Fibroblast of peridontal ligament (primary cell): ENCODE measurements around the gene TYW1B.
"Not testable (repeated sequence)": the region's sequence is repeated elsewhere in the genome, so short reads cannot be mapped to it uniquely, and the experiment has no call there.

Experiments
- DNase-seq: peaks from one replicate; pipeline ENCODE4 v3.0.0-alpha.2; 2010; ENCODE audit errors: extremely low read depth

Gene TYW1B

DNA sequence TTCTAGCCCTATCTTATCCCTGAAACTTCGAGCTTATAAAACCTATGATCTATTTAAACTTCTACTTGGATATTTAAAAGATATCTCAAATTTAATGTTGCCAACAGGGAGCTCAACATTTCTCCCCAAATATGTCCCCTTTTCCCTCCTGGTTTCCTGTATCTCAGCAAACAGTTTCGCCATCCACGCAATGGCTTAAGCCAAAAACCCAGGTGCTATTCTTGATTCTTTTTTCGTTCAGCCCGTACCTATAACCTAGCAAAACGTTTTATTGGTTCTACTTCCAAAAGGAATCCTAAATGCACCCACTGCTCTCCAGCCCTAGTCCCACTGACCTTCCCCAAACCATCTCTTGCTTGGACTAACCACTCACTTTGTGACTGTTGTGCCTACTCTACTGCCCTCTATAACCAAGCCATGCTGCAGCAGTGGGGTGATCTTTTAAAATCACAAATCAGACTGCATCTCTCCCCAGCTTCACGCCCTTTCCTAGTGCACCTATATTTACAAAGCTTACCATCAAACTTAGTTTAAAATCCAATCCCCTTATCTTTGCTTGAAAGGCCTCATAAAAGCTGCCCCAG lies 201.5 kb downstream of the TYW1B start:
- not testable (repeated sequence) for DNase-seq

DNA sequence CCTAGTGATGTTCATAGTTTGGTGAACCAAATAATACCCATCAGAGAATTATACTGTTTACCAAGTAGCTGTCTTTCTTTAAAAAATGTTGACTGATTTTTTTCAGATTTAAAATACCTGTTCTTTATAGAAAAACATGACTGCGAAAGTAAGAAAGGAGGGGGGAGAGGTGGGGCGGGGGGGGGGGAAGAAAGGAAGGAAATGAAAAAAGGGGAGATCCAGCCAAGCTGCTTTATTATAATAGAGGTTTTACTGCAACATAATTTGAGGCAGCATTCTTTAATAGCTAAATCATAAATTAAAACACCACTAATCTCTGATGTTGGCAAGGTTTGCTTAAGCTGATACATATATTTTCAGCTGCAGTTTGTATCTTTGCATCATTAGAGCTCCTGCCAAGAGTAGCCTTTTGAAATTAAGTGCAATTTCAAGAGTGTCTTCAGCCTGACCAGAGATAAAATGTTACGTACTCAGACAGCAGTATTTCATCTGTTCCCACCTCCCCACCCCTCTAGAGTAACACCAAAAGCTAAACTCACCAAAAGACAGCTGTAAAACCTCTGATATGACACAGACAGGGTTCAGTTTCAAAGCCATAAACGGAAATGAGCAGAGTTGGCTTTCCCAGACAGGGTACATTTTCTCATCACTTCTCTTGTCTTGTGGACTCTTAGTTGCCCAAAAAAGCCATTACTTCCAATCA lies 202.1 kb downstream of the TYW1B start:
- not testable (repeated sequence) for DNase-seq

DNA sequence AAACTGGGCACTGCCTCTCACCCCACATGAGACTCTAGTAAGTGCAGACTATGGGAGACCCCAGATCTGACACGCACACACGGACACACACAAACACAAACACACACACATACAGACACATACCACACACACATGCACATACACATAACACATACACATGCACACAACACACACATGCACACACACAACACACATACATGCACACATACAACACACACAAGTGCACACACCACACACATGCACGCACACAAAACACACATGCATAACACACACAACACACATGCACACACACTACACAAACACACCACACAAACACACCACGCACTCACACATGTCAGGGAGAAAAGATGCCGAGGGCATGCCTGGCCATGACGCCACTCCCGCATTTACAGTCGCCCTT lies 205.5 kb downstream of the TYW1B start:
- DNase-seq: no peak

DNA sequence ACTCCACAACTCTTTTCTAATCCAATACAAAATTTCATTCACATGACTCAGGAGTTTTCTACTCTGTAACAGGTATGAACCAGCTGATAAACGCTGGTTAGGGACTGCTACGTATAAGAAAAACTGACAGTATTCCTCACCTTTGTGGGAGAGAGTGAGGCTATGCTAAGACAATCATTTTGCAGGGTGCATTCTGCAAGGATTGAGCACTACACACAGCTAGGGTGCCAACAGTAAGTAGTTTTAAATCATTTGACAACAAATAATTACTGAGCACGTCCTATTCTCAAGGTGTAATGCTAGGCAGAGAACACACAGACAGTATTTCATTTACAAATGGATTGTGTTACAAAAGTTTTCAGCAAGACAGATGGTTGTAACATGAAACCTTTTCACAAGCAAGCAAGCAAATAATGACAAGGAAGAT lies 206.2 kb downstream of the TYW1B start:
- DNase-seq: not testable (repeated sequence)

DNA sequence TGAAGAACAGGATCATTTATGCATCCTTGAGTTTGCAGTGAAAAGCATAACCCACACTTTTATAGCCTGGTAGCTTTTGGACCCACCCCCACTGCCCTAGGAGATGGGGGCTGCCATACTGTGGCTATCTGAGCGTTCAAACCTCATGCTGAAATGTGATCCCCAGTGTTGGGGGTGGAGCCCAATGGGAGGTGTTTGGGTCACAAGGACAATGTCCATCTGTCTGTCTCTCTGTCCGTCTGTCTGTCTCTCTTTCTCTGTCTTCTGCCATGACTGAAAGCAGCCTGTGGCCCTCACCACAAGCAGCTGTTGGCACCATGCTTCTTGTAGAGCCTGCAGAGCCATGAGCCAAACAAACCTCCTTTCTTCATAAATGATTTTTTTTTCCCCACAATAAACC lies 207.1 kb downstream of the TYW1B start:
- not testable (repeated sequence) for DNase-seq

DNA sequence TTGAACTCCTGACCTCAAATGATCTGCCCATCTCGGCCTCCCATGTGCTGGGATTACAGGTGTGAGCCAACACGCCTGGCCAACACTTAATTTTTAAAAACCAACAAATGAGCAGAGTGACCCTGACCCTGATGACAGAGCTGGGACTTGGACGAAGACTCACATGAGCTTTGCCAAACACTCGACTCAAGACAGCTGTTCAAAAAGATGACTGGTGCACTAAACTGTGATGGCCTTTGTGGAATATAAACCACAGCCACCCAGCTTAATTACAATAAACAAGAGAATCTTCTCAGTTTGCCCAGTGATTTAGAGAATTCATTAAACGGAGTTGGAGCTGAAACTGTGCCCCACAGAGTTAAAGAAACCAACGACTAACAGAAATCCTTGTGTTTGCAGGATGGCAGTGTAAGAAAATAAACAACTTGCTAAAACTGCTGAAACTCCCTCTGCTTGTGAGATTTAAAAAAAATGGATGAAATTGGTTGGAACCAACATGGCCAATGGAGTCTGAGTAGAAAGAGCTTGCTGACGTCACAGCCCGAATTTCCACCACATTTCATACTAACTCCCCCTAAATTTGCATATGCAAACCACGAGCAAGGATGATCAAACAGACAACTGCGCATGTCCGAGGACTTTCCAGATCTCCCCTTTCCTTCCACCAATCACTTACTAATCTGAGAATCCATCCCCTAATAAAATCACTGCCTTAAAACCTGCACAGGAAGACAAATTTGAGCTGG lies 209.4 kb downstream of the TYW1B start:
- DNase-seq: peak; percentile 35

DNA sequence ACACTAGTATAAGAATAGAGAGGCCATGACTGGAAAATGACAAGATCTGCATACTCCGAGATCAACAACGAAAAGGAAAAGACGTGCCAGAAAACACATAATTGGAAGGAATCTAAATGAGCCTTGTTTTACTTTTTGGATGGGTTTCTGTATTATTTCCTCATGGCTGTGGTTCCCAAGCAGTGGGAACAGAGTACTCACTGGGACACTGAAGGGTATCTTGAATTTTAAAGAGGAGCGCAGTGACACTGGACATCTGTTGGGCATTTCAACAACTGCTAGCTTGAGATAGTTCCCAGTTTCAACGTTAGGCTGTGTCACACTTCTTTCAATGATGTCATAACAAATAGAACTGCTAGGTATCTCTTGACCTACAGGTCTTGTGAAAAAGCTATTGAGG lies 218.2 kb downstream of the TYW1B start:
- DNase-seq: not testable (repeated sequence)

DNA sequence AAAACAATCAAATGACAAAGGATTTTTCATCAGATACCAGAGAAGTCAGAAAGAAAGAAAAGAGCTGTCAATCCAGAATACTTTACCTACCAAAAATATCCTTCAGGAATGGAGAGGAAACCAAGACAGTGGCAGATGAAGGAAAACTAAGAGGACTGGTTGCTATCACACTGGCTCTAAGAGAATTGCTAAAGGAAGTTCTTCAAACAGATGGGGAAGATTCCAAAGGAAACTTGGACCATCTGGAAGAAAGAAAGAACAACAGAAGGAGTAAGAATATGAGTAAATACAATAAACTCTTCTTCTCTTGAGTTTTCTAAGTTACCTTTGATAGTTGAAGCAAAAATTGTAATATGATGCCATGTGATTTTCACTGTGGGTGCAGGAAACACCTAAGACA lies 220.0 kb downstream of the TYW1B start:
- DNase-seq: not testable (repeated sequence)

DNA sequence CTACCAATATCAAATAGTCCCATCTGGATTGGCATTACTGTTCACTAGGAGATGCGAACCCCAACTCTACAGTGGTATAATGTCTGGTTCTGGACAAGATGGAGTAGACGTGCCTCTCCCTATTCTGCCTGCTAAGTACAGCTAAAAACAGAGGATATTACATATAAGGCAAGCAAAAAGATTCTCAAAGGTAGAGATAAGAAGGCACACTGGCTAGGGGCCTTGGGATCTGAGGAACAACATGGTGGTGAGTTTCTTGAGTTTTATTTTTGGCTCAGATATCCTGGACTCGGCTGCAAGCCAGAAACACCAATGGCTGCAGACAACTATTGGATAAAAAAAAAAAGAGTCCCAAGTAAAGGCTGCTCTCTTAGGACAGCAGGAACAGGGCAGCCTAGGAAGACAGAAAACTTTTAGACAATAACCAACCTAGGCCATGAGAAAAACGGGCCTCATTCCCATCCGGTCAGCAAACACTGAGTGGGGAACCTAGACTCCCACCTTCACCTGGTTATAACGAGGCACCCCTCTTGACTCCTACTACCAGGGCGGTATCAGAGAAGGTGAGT lies 222.1 kb downstream of the TYW1B start:
- DNase-seq: not testable (repeated sequence)

DNA sequence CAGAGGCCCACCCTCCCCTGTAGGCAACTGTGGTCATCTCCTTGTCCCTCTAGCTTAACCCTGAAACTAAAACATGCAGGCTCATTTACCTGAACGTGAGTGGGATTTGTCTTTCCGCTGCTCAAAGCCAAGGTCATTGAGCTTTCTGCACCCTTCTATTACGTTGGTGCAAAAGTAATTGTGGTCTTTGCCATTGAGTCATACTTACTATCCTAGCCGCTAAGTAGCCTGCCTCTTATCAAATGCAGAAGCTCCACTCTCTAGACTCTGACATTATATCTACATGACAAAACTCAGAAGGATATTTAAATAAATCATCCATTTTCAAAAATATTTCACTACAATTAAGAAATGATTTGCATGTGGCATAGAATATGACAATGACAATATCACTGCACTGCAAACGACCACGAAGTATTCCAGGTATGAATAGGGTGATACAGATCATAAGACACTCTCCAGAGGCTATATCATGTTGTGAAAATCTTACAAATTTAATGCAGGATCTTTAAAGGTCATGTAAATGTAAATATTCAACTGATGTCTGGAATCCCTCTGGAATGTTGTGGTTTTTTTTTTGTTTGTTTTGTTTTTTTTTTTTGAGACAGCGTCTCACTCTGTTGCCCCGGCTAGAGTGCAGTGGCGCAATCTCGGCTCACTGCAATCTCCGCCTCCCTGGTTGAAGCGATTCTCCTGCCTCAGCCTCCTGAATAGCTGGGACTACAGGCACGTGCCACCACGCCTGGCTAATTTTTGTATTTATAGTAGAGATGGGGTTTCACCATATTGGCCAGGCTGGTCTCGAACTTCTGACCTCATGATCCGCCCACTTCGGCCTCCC lies 223.0 kb downstream of the TYW1B start:
- peak; percentile 5 for DNase-seq

DNA sequence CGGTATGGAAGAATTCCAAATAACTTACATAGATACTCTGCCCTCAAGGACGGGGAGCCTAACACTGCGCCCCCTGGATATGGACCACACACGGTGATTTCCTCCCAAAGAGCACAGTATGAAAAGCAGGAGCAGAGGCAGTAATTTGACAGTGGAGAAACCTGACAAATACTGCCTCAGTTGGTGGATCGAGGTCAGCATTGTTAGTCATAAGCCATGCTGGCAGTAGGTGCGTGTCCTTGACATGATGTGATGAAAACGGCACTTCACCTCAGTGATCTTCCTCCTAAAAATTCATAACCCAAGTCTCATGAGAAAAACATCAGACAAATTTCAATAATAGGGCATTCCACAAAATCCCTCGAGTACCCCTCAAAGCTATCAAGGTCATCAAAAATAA lies 224.5 kb downstream of the TYW1B start:
- DNase-seq: not testable (repeated sequence)

DNA sequence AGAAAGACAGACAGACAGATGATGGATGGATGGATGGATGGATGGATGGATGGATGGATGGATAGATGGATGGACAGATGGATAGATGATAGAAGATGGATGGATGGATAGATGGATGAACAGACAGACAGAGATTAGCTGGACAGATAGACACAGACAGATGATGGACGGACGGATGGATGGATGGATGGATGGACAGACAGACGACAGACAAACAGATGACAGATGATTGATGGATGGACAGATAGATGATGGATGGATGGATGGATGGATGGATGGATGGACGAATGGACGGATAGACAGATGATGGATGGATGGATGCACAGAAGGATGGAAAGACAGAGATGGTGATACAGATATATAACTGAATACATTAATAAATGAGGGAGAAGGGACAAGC lies 224.9 kb downstream of the TYW1B start:
- no peak for DNase-seq

DNA sequence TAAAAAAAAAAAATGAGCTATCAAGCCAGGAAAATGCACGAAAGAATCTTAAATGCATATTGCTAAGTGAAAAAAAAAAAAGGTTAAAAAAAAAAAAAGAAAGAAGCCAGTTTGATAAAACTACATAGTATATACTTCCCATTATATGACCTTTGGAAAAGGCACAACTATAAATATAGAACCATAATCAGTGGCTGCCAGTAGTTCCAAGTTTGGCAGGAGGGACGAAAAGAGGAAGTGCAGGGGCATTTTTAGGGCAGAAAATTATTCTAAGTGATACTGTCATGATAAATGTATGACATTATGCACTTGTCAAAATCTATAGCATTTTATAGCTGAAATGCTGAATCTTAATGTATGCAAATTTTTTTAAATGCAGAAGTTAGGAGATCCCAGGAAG lies 226.3 kb downstream of the TYW1B start:
- DNase-seq: not testable (repeated sequence)

DNA sequence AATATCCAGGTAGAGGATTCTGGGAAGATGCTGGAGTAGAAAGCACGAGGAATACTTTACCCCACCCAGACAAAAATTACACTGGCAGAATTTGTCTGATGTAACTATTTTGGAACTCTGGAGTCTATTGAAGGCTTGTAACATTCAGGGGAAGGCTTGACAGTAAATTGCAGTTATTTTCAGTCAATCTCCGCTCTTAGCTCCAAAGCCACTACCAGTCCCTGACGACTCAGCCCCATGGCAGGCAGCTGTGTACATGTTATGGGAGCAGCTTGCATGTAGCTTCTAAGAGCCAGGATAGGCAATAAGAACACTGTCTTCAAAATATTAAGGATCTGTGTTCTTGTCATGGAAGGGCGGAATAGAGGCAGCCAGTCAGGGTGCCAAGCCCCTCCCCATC lies 238.0 kb downstream of the TYW1B start:
- not testable (repeated sequence) for DNase-seq

DNA sequence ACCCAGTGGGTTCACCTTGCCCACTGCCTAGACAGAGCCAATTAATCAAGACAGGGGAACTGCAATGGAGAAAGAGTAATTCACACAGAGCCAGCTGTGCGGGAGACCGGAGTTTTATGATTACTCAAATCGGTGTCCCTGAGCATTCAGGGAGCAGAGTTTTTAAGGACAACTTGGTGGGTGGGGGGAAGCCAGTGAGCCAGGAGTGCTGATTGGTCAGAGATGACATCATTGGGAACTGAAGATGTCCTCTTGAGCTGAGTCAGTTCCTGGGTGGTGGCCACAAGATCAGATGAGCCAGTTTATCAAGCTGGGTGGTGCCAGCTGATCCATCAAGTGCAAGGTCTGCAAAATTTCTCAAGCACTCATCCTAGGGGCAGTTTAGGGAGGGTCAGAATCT lies 240.7 kb downstream of the TYW1B start:
- not testable (repeated sequence) for DNase-seq

DNA sequence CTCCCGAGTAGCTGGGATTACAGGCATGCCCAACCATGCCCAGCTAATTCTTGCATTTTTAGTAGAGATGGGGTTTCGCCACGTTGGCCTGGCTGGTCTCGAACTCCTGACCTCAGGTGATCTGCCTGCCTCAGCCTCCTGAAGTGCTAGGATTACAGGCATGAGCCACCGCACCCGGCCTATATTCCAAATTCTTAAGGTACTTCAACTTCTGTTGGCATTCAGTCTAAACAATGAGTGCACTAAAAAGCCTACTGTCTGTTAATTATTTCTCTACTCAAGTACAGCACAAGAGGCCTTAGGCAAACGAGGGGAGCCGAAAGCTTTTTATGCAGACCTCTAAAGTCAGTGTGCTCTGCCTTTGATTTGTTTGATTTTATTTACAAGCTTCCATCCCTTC lies 243.4 kb downstream of the TYW1B start:
- not testable (repeated sequence) for DNase-seq

DNA sequence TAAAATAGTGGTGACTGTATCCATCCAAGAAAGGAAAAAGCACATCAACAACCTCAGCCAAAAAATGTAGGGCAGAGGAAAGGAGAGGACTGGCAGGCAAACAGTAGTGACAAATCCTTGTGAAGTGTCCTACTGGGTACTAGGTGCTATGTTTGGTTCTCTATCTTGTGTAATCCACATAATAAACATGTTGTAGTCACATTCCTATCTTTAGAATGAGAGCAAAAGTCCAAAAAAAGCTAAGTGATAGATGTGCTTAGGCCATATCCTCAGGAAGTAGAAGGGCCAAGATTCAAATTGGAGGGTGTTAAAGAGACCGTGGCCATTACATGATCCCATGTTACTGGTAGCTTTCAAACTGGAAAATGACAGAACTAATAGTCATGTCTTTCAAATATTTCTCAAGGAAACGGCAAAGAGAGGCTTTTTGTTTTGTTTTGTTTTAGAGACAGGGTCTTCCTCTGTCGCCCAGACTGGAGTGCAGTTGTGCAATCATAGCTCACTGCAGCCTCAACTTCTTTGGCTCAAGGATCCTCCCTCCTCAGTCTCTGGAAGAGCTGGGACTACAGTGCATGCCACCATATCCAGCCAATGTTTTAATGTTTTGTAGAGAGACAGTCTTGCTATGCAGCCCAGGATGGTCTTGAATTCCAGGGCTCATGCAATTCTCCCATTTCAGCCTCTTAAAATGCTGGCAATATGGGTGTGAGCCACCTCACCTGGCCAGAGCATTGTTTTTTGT lies 244.2 kb downstream of the TYW1B start:
- not testable (repeated sequence) for DNase-seq

DNA sequence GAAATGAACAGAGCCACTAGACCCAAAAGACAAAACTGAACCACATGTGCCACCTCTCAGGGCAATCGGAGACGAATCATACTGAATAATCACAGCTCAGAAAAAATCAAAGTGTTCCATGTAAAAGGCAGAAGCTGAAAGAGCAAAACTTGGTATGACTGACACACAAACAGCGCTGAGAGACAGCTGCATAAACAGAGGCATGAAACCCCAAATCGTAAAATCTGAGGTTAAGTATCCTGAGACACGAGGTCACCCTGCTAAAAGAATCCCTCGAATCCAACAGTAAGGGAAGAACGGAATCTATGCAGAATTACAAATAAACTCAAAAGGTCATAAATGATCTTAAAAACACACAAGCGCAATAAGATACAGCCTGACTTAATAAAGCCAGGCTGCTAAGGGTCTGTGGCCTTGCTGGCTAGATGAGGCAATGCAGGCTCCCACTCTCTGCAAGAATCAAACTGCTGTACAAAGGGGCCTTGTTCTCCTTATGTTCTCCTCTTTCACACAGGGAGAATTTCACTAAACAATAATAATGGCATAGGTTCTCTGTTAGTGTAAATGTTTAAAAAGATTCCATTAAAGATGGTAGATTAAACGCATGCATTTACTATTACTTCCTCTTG lies 247.7 kb downstream of the TYW1B start:
- not testable (repeated sequence) for DNase-seq

DNA sequence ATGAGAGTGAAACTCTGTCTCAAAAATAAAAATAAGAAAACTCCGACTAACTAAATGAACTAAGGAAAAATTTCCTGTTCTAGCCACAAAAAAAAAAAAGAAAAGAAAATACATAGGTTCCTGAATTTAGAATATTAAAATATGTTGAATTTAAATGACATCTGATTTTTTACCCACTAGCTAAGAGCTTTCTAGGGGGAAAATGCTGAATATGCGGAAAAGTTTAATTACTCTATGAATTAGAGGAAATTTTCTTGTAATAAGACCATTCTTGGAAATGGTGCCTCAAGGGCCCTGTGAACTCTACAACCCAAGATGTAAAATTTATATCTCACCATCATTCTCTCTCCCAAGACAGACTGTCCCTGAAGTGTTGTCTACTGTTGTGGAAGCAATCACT lies 250.9 kb downstream of the TYW1B start:
- no peak for DNase-seq

DNA sequence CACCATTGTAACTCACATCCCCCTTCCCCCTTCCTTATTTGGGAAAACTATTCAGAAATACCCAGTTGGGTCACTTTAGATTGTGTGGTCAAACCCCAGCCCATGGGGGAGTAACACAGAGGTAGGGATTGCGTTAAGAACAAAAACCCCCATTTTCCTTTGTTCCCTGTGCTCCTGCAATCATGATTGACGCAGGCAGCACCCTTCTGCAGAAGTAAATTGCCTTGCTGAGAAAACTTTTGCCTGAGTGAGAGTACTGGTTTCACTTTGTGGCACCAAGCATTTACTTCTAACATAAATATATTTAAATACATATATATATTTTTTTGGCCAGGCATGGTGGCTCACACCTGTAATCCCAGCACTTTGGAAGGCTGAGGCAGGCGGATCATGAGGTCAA lies 266.0 kb downstream of the TYW1B start:
- DNase-seq: not testable (repeated sequence)
